Ishikawa (cell line): Measurements from ENCODE around the gene EIF3B.

Experiments used
- CEBPB ChIP-seq: IDR thresholded peaks from 2 replicates; pipeline ENCODE4 v1.6.1; 2012
- CREB1 ChIP-seq: IDR thresholded peaks from 2 replicates; pipeline ENCODE4 v1.6.1; 2012; ENCODE audit warnings: low read depth
- EP300 ChIP-seq: IDR thresholded peaks from 2 replicates; pipeline ENCODE4 v1.6.1; 2012; ENCODE audit warnings: borderline replicate concordance
- FOXM1 ChIP-seq: IDR thresholded peaks from 2 replicates; pipeline ENCODE4 v1.6.1; 2012; ENCODE audit warnings: low read depth, borderline replicate concordance
- MAX ChIP-seq: IDR thresholded peaks from 2 replicates; pipeline ENCODE4 v1.6.1; 2012
- NFIC ChIP-seq: IDR thresholded peaks from 2 replicates; pipeline ENCODE4 v1.6.1; 2012
- RAD21 ChIP-seq: IDR thresholded peaks from 2 replicates; pipeline ENCODE4 v1.6.1; 2012; ENCODE audit warnings: low read depth
- REST ChIP-seq: IDR thresholded peaks from 2 replicates; pipeline ENCODE4 v1.6.1; 2012; ENCODE audit warnings: low read depth, mild to moderate bottlenecking
- TAF1 ChIP-seq: IDR thresholded peaks from 2 replicates; pipeline ENCODE4 v1.6.1; 2012; ENCODE audit warnings: low read depth, mild to moderate bottlenecking
- TCF12 ChIP-seq: IDR thresholded peaks from 2 replicates; pipeline ENCODE4 v1.6.1; 2012; ENCODE audit warnings: low read depth
- TEAD4 ChIP-seq: IDR thresholded peaks from 2 replicates; pipeline ENCODE4 v1.6.1; 2012
- USF1 ChIP-seq: IDR thresholded peaks from 2 replicates; pipeline ENCODE4 v1.6.1; 2012
- YY1 ChIP-seq: IDR thresholded peaks from 2 replicates; pipeline ENCODE4 v1.6.1; 2012; ENCODE audit warnings: low read depth

EIF3B gene

GRCh38 chr7:2374401-2374800, 19.8 kb downstream of the EIF3B start:
- no peak for TF ChIP-seq MAX
- no peak for TF ChIP-seq USF1
- no peak for TF ChIP-seq REST
- TF ChIP-seq RAD21: no peak
- no peak for TF ChIP-seq NFIC
- no peak for TF ChIP-seq FOXM1
- TF ChIP-seq CEBPB: no peak
- TF ChIP-seq CREB1: no peak
- no peak for TF ChIP-seq TEAD4
- no peak for TF ChIP-seq YY1

- no peak for TF ChIP-seq TAF1
- TF ChIP-seq MAX: no peak
- TF ChIP-seq RAD21: no peak
- TF ChIP-seq TEAD4: no peak
- no peak for TF ChIP-seq TCF12
- no peak for TF ChIP-seq USF1
Measured at GRCh38 chr7:2374830-2375728, 20.5 kb downstream of the EIF3B start.

- no peak for TF ChIP-seq TAF1
- TF ChIP-seq USF1: no peak
- TF ChIP-seq REST: no peak
- no peak for TF ChIP-seq MAX
- no peak for TF ChIP-seq TCF12
- no peak for TF ChIP-seq CREB1
- no peak for TF ChIP-seq CEBPB
Measured at GRCh38 chr7:2376351-2377154, 21.9 kb downstream of the EIF3B start.

GRCh38 chr7:2379161-2379560, 24.5 kb downstream of the EIF3B start:
- TF ChIP-seq NFIC: no peak
- no peak for TF ChIP-seq MAX
- no peak for TF ChIP-seq CEBPB
- no peak for TF ChIP-seq TAF1
- TF ChIP-seq CREB1: no peak
- no peak for TF ChIP-seq EP300
- no peak for TF ChIP-seq TCF12

- no peak for TF ChIP-seq CREB1
- TF ChIP-seq YY1: no peak
- TF ChIP-seq MAX: no peak
- no peak for TF ChIP-seq TAF1
Measured at GRCh38 chr7:2379821-2380450, 25.3 kb downstream of the EIF3B start.
